Hematopoietic multipotent progenitor cell (in vitro differentiated cells): ENCODE measurements around the gene OAS2. TPM values are rescaled to one million over a fixed set of nuclear protein-coding genes. Genes with fewer than 3 reads are reported as not detected.
"Not testable (repeated sequence)": the region's sequence is repeated elsewhere in the genome, so short reads cannot be mapped to it uniquely, and the experiment has no call there.

Experiments used
- DNase-seq, 3 donors: peaks; one replicate each; pipeline ENCODE4 v3.0.0-alpha.2; 2011 to 2015; ENCODE audit warnings: low read depth in 2 of 3, low spot score in 2 of 3
- total RNA-seq: library from RNA; depleted of rRNA; stranded (reverse); fragments of >200 nt; gene quantifications from one replicate; pipeline ENCODE4 v1.2.3, GENCODE V29; 2012

OAS2 gene
- total RNA-seq, 1 donor: 34.7 TPM

- DNase-seq: no peak
Measured at GRCh38 chr12:112948806-112949205, 29.5 kb upstream of the OAS2 start.

- no peak for DNase-seq
Measured at GRCh38 chr12:112950701-112951100, 27.6 kb upstream of the OAS2 start.

GRCh38 chr12:112957125-112957524, 21.2 kb upstream of the OAS2 start:
- DNase-seq: not testable (repeated sequence)

- DNase-seq: no peak
Measured at GRCh38 chr12:112961074-112961473, 17.2 kb upstream of the OAS2 start.

GRCh38 chr12:112961536-112961935, 16.8 kb upstream of the OAS2 start:
- no peak for DNase-seq

GRCh38 chr12:112962561-112962960, 15.8 kb upstream of the OAS2 start:
- DNase-seq: no peak

GRCh38 chr12:112963227-112963861, 15.0 kb upstream of the OAS2 start:
- DNase-seq: no peak

GRCh38 chr12:112964067-112964670, 14.2 kb upstream of the OAS2 start:
- no peak for DNase-seq

- DNase-seq: no peak
Measured at GRCh38 chr12:112964915-112965314, 13.4 kb upstream of the OAS2 start.

GRCh38 chr12:112965643-112966042, 12.7 kb upstream of the OAS2 start:
- no peak for DNase-seq

GRCh38 chr12:112967306-112967705, 11.0 kb upstream of the OAS2 start:
- DNase-seq: no peak

- no peak for DNase-seq
Measured at GRCh38 chr12:112967858-112968257, 10.5 kb upstream of the OAS2 start.

GRCh38 chr12:112969547-112970306, 8.6 kb upstream of the OAS2 start:
- DNase-seq: no peak

GRCh38 chr12:112970391-112970790, 7.9 kb upstream of the OAS2 start:
- no peak for DNase-seq

- DNase-seq: peak in 2 of 3 donors; percentile 57 to 91
Measured at GRCh38 chr12:112971248-112971647, 7.1 kb upstream of the OAS2 start.

GRCh38 chr12:112973011-112973735, 5.1 kb upstream of the OAS2 start:
- DNase-seq: no peak

GRCh38 chr12:112973818-112974231, 4.5 kb upstream of the OAS2 start:
- DNase-seq: peak in 2 of 3 donors; percentile 21 to 61

- no peak for DNase-seq
Measured at GRCh38 chr12:112974904-112975303, 3.4 kb upstream of the OAS2 start.

GRCh38 chr12:112977139-112977538, 1.2 kb upstream of the OAS2 start:
- DNase-seq: no peak

GRCh38 chr12:112977641-112978040, 678 bp upstream of the OAS2 start:
- DNase-seq: no peak

GRCh38 chr12:112979041-112979680, 842 bp downstream of the OAS2 start:
- peak in 1 of 3 donors; percentile 11 for DNase-seq
